K562 (cell line): Measurements from ENCODE around the gene ENTREP3. TPM values are rescaled to one million over a fixed set of nuclear protein-coding genes. Genes with fewer than 3 reads are reported as not detected.

Source experiments
- AFF4 ChIP-seq: sonication (generic); formaldehyde crosslinking; IDR thresholded peaks from 2 replicates; pipeline ENCODE4 v1.8.0; 2023; ENCODE audit warnings: mild to moderate bottlenecking, missing genetic modification reagents
- BCLAF1 ChIP-seq, 2 experiments: fragments of 450-650 bp in 1 of 2; IDR thresholded peaks; 2 replicates each; pipeline ENCODE4 v1.6.1; 2011 to 2017; ENCODE audit warnings: low read depth in 2 of 2, antibody characterized with exemption in 1 of 2, borderline replicate concordance in 1 of 2, low read length in 1 of 2, mild to moderate bottlenecking in 1 of 2, mixed read lengths in 1 of 2; ENCODE audit not compliant: control insufficient read depth in 1 of 2
- E2F6 ChIP-seq, 2 experiments: IDR thresholded peaks; 2 replicates each; pipeline ENCODE4 v1.6.1; 2011; ENCODE audit warnings: borderline replicate concordance in 1 of 2, control low read depth in 1 of 2, low read depth in 1 of 2, low read length in 1 of 2, mild to moderate bottlenecking in 1 of 2, mixed read lengths in 1 of 2, moderate library complexity in 1 of 2; ENCODE audit not compliant: insufficient read depth in 1 of 2, insufficient read length in 1 of 2, poor library complexity in 1 of 2, severe bottlenecking in 1 of 2; ENCODE audit errors: extremely low read depth in 1 of 2
- EP400 ChIP-seq: fragments of 450-650 bp; IDR thresholded peaks from 2 replicates; pipeline ENCODE4 v1.6.1; 2017; ENCODE audit warnings: antibody characterized with exemption, mild to moderate bottlenecking, moderate library complexity
- ESRRB ChIP-seq: fragments of 250-450 bp; sonication (Bioruptor Pico); IDR thresholded peaks from 2 replicates; pipeline ENCODE4 v1.5.0; 2020; ENCODE audit warnings: mild to moderate bottlenecking, moderate library complexity, borderline replicate concordance
- FOSL1 ChIP-seq: fragments of 200-800 bp; sonication (Bioruptor generic); conservative IDR thresholded peaks from 2 replicates; pipeline ENCODE4 v1.6.1; 2016; ENCODE audit warnings: missing genetic modification characterization, missing compliant biosample characterization
- GABPB1 ChIP-seq: sonication (generic); formaldehyde crosslinking; IDR thresholded peaks from 2 replicates; pipeline ENCODE4 v1.8.0; 2022; ENCODE audit warnings: mild to moderate bottlenecking, missing genetic modification reagents
- HLTF ChIP-seq: fragments of 450-650 bp; IDR thresholded peaks from 2 replicates; pipeline ENCODE4 v1.6.1; 2016
- KAT7 ChIP-seq: sonication (generic); formaldehyde crosslinking; IDR thresholded peaks from 2 replicates; pipeline ENCODE4 v1.8.0; 2022; ENCODE audit warnings: missing genetic modification reagents, mild to moderate bottlenecking, borderline replicate concordance
- KLF16 ChIP-seq: IDR thresholded peaks from 2 replicates; pipeline ENCODE4 v1.6.1; 2016; ENCODE audit warnings: antibody characterized with exemption
- NBN ChIP-seq: fragments of 450-650 bp; IDR thresholded peaks from 2 replicates; pipeline ENCODE4 v1.6.1; 2016; ENCODE audit warnings: low read depth, mild to moderate bottlenecking
- RCOR1 ChIP-seq, 2 experiments: IDR thresholded peaks; 2 replicates each; pipeline ENCODE4 v1.6.1; 2012; ENCODE audit warnings: low read depth in 2 of 2, low read length in 2 of 2, borderline replicate concordance in 1 of 2, improper control_type of control experiment in 1 of 2
- SMARCA4 ChIP-seq: fragments of 450-650 bp; IDR thresholded peaks from 2 replicates; pipeline ENCODE4 v1.6.1; 2016
- SPI1 ChIP-seq: IDR thresholded peaks from 2 replicates; pipeline ENCODE4 v1.6.1; 2011; ENCODE audit warnings: low read depth, low read length, control low read depth, borderline replicate concordance
- TOE1 ChIP-seq, 2 experiments: fragments of 450-650 bp in 1 of 2; sonication (generic) in 1 of 2; formaldehyde crosslinking in 1 of 2; IDR thresholded peaks; 2 replicates each; pipeline versions ENCODE4 v1.7.1 to v1.8.0; 2016 to 2022; ENCODE audit warnings: borderline replicate concordance in 2 of 2, mild to moderate bottlenecking in 2 of 2, antibody characterized with exemption in 1 of 2, inconsistent platforms in 1 of 2, low read depth in 1 of 2, missing genetic modification reagents in 1 of 2, moderate library complexity in 1 of 2
- ZC3H11A ChIP-seq: IDR thresholded peaks from 2 replicates; pipeline ENCODE4 v1.6.1; 2012; ENCODE audit warnings: low read depth, low read length, improper control_type of control experiment
- ZNF354B ChIP-seq: fragments of 250-450 bp; sonication (Bioruptor Pico); IDR thresholded peaks from 2 replicates; pipeline ENCODE4 v1.4.0; 2020
- polyA plus RNA-seq, 8 experiments: library from polyadenylated mRNA; depleted of rRNA in 4 of 8; stranded (reverse) in 5 of 8; unstranded in 3 of 8; fragments of >200 nt; fragmentation: Nextera tagmentation in 2 of 8; fragmentation: Illumina TruSeq in 1 of 8; extraction: Ambion mirVana in 2 of 8; extraction: Trizol in 1 of 8; gene quantifications; 2 replicates each; pipeline versions ENCODE4 v1.2.1 to v1.2.3, GENCODE V29; 2011 to 2014; ENCODE audit warnings: inconsistent platforms in 1 of 8, missing spikeins in 1 of 8
- total RNA-seq, 7 experiments: library from RNA; depleted of rRNA in 6 of 7; stranded (reverse); fragments of >200 nt in 6 of 7; fragmentation: Illumina TruSeq in 2 of 7; extraction: Trizol in 2 of 7; gene quantifications; 2 replicates each; pipeline versions ENCODE4 v1.2.1 to v1.2.3, GENCODE V29; 2011 to 2021; ENCODE audit warnings: low replicate concordance in 1 of 7

Gene ENTREP3
- total and polyA plus RNA-seq, 9 of the 15 experiments (the other 6 are each of a cell fraction or from before 2014, with no cell fraction given), result 1.9 to 41.8 (median 5.9) TPM

GRCh38 chr1:155226188-155226909 lies 28.9 kb downstream of the ENTREP3 start (continued):
- TF ChIP-seq ZC3H11A (no peak), FOSL1 (no peak), KAT7 (CRISPR knock-in tag) (no peak), HLTF (peak; percentile 90), NBN (peak; percentile 93), SMARCA4 (peak; percentile 55; the same call in 1 of the 2 replicates), ZNF354B (no peak), SPI1 (peak; percentile 42; the same call in 1 of the 2 replicates), TOE1 (IDR thresholded peaks at IDR 0.05; ENCODE audit: borderline replicate concordance) (peak; percentile 38; the same call in 1 of the 2 replicates), TOE1 (CRISPR knock-in tag; IDR thresholded peaks at IDR 0.05; ENCODE audit: borderline replicate concordance, low read depth) (no peak), EP400 (no peak), AFF4 (CRISPR knock-in tag) (0 out of 2 replicates have a peak, but pooled peaks have one; percentile 24), E2F6 (IDR thresholded peaks at IDR 0.05; ENCODE audit: borderline replicate concordance in 1 of 2, extremely low read depth in 1 of 2, insufficient read depth in 1 of 2, insufficient read length in 1 of 2, low read depth in 1 of 2, low read length in 1 of 2, poor library complexity in 1 of 2, severe bottlenecking in 1 of 2) (no peak), GABPB1 (CRISPR knock-in tag) (peak; percentile 72), BCLAF1 (IDR thresholded peaks at IDR 0.05; ENCODE audit: borderline replicate concordance in 1 of 2, control insufficient read depth in 1 of 2, low read depth in 2 of 2, low read length in 1 of 2) (peak; percentile 5 to 72; a peak in 1 of 4 replicates), ESRRB (CRISPR knock-in tag) (no peak), RCOR1 (IDR thresholded peaks at IDR 0.05; ENCODE audit: borderline replicate concordance in 1 of 2, low read depth in 2 of 2, low read length in 2 of 2) (peak; percentile 12 to 49; a peak in 2 of 4 replicates), KLF16 (no peak)
